H1 (cell line): ENCODE data around the gene ZSCAN29. TPM values are rescaled to one million over a fixed set of nuclear protein-coding genes. Genes with fewer than 3 reads are reported as not detected.

Source experiments
- CTCF ChIA-PET: fragments of 300-600 bp; sonication (Branson Sonifier 250); formaldehyde crosslinking; loops from one replicate; lab custom pipeline; 2021; ENCODE audit not compliant: partially characterized antibody; lab: Charles Lee
- POLR2A ChIA-PET: fragments of 300-600 bp; sonication (Branson Sonifier 250); formaldehyde crosslinking; loops from one replicate; lab custom pipeline; 2021; ENCODE audit warnings: inconsistent platforms; ENCODE audit not compliant: partially characterized antibody; lab: Charles Lee
- DNase-seq, 2 experiments: peaks; one replicate each; pipeline versions ENCODE4 v3.0.0 to v3.0.0-alpha.2; 2010 to 2022; ENCODE audit warnings: low spot score in 2 of 2, low read depth in 1 of 2, mixed read lengths in 1 of 2
- FAIRE-seq: peaks from 2 replicates; lab custom pipeline; 2011; peaks lifted over from hg19 to GRCh38; lab: Jason Lieb, UNC
- H2AFZ ChIP-seq: 2 replicates; pipeline ENCODE4 v1.8.1; 2012; ENCODE audit warnings: low read length, inconsistent platforms
- H2AK5ac ChIP-seq: 2 replicates; pipeline ENCODE4 v1.6.1; 2013; ENCODE audit warnings: low read depth, low read length
- H2BK120ac ChIP-seq: replicated peaks from 2 replicates; pipeline ENCODE3; 2013; ENCODE audit warnings: low read depth, low read length, inconsistent platforms
- H2BK12ac ChIP-seq: 2 replicates; pipeline ENCODE4 v1.6.1; 2013; ENCODE audit warnings: low read depth, low read length
- H2BK15ac ChIP-seq: 2 replicates; pipeline ENCODE4 v1.6.1; 2013; ENCODE audit warnings: low read length
- H2BK20ac ChIP-seq: 2 replicates; pipeline ENCODE4 v1.6.1; 2013; ENCODE audit warnings: low read length
- H2BK5ac ChIP-seq: 2 replicates; pipeline ENCODE4 v1.6.1; 2013; ENCODE audit warnings: low read depth, low read length
- H3K14ac ChIP-seq: 2 replicates; pipeline ENCODE4 v1.6.1; 2013; ENCODE audit warnings: inconsistent platforms; ENCODE audit not compliant: insufficient read length
- H3K18ac ChIP-seq: 2 replicates; pipeline ENCODE4 v1.6.1; 2013; ENCODE audit warnings: low read length; ENCODE audit errors: extremely low read depth
- H3K23ac ChIP-seq: 2 replicates; pipeline ENCODE4 v1.6.1; 2013; ENCODE audit warnings: inconsistent platforms; ENCODE audit not compliant: insufficient read length
- H3K23me2 ChIP-seq: 2 replicates; pipeline ENCODE4 v1.6.1; 2013; ENCODE audit warnings: low read depth, low read length
- H3K27ac ChIP-seq: 2 replicates; pipeline ENCODE4 v1.6.1; 2011; ENCODE audit warnings: low read depth, low read length, inconsistent platforms
- H3K27me3 ChIP-seq, 4 experiments: replicated peaks in 1 of 4; 1 replicate in 1 of 4; 2 replicates in 3 of 4; pipeline versions ENCODE4 v1.6.1 to v1.8.1; 2011 to 2013; ENCODE audit warnings: low read length in 3 of 4, mild to moderate bottlenecking in 3 of 4, inconsistent platforms in 2 of 4, mixed read lengths in 2 of 4, moderate library complexity in 1 of 4; ENCODE audit not compliant: control insufficient read depth in 3 of 4, insufficient read depth in 3 of 4; ENCODE audit errors: extremely low read depth in 1 of 4
- H3K36me3 ChIP-seq, 4 experiments: 2 replicates each; pipeline versions ENCODE4 v1.6.1 to v1.8.1; 2011 to 2013; ENCODE audit warnings: mild to moderate bottlenecking in 4 of 4, low read length in 3 of 4, moderate library complexity in 2 of 4, control low read depth in 1 of 4, inconsistent platforms in 1 of 4; ENCODE audit not compliant: insufficient read depth in 4 of 4, control insufficient read depth in 2 of 4
- H3K4ac ChIP-seq: replicated peaks from 2 replicates; pipeline ENCODE3; 2013; ENCODE audit warnings: low read length, low read depth, mixed read lengths, inconsistent platforms; ENCODE audit not compliant: insufficient read length
- H3K4me1 ChIP-seq, 4 experiments: replicated peaks in 1 of 4; 1 replicate in 1 of 4; 2 replicates in 3 of 4; pipeline versions ENCODE4 v1.6.1 to v1.8.1; 2011 to 2013; ENCODE audit warnings: low read length in 3 of 4, inconsistent platforms in 2 of 4, mixed read lengths in 1 of 4; ENCODE audit not compliant: insufficient read depth in 4 of 4, control insufficient read depth in 3 of 4
- H3K4me2 ChIP-seq, 2 experiments: 2 replicates each; pipeline versions ENCODE4 v1.6.1 to v1.8.1; 2011 to 2013; ENCODE audit warnings: low read depth in 2 of 2, low read length in 2 of 2, control low read depth in 1 of 2, inconsistent platforms in 1 of 2, mild to moderate bottlenecking in 1 of 2; ENCODE audit not compliant: insufficient read depth in 1 of 2
- H3K4me3 ChIP-seq, 4 experiments: fragments of 200-600, 300-600 bp in 1 of 4; sonication (generic), shearing (Covaris generic), sonication (Bioruptor Twin) in 1 of 4; 2 replicates each; pipeline versions ENCODE4 v1.5.1 to v1.8.1; 2011 to 2016; ENCODE audit warnings: low read length in 4 of 4, low read depth in 3 of 4, control low read depth in 2 of 4, inconsistent platforms in 2 of 4, mild to moderate bottlenecking in 2 of 4, mixed read lengths in 1 of 4, moderate library complexity in 1 of 4; ENCODE audit not compliant: insufficient read depth in 2 of 4; ENCODE audit errors: extremely low read depth in 1 of 4
- H3K56ac ChIP-seq: replicated peaks from 2 replicates; pipeline ENCODE3; 2013; ENCODE audit warnings: low read depth, mild to moderate bottlenecking, mixed read lengths, low read length, inconsistent platforms; ENCODE audit not compliant: insufficient read length
- H3K79me1 ChIP-seq: 2 replicates; pipeline ENCODE4 v1.6.1; 2013; ENCODE audit warnings: low read depth, low read length, control low read depth
- H3K79me2 ChIP-seq, 2 experiments: 2 replicates each; pipeline versions ENCODE4 v1.6.1 to v1.8.1; 2012 to 2013; ENCODE audit warnings: low read length in 2 of 2, mild to moderate bottlenecking in 2 of 2, inconsistent platforms in 1 of 2; ENCODE audit not compliant: insufficient read depth in 2 of 2, control insufficient read depth in 1 of 2
- H3K9ac ChIP-seq, 4 experiments: replicated peaks in 1 of 4; 1 replicate in 1 of 4; 2 replicates in 3 of 4; pipeline versions ENCODE4 v1.6.1 to v1.8.1; 2011 to 2013; ENCODE audit warnings: low read depth in 3 of 4, low read length in 3 of 4, control low read depth in 2 of 4, mild to moderate bottlenecking in 2 of 4, moderate library complexity in 2 of 4, inconsistent platforms in 1 of 4; ENCODE audit errors: extremely low read depth in 1 of 4
- H3K9me3 ChIP-seq, 2 experiments: 2 replicates each; pipeline versions ENCODE4 v1.6.1 to v1.8.1; 2012 to 2013; ENCODE audit warnings: mild to moderate bottlenecking in 2 of 2, moderate library complexity in 2 of 2, control low read depth in 1 of 2, inconsistent platforms in 1 of 2, low read depth in 1 of 2, low read length in 1 of 2, mixed read lengths in 1 of 2; ENCODE audit not compliant: insufficient read depth in 2 of 2
- H4K20me1 ChIP-seq, 2 experiments: replicated peaks in 1 of 2; 2 replicates each; pipeline versions ENCODE3 to v1.8.1; 2011 to 2013; ENCODE audit warnings: inconsistent platforms in 2 of 2, low read length in 2 of 2, mild to moderate bottlenecking in 1 of 2; ENCODE audit not compliant: insufficient read depth in 2 of 2, control insufficient read depth in 1 of 2
- H4K5ac ChIP-seq: 2 replicates; pipeline ENCODE4 v1.6.1; 2013; ENCODE audit warnings: low read length, low read depth, mixed read lengths, inconsistent platforms; ENCODE audit not compliant: insufficient read length
- H4K8ac ChIP-seq: 2 replicates; pipeline ENCODE4 v1.8.0; 2013; ENCODE audit warnings: mild to moderate bottlenecking, moderate library complexity, low read length, inconsistent platforms; ENCODE audit not compliant: insufficient read depth; ENCODE audit errors: extremely low read depth
- H4K91ac ChIP-seq: replicated peaks from 2 replicates; pipeline ENCODE3; 2013; ENCODE audit warnings: low read length, mixed read lengths, inconsistent platforms; ENCODE audit not compliant: insufficient read length
- NANOG ChIP-seq: IDR thresholded peaks from 2 replicates; pipeline ENCODE4 v1.6.1; 2011; ENCODE audit warnings: low read length, low read depth, mild to moderate bottlenecking, inconsistent platforms; ENCODE audit not compliant: insufficient read depth, poor library complexity, severe bottlenecking
- POLR2AphosphoS5 ChIP-seq: IDR thresholded peaks from 2 replicates; pipeline ENCODE4 v1.6.1; 2011; ENCODE audit warnings: low read depth, low read length
- WGBS, 2 experiments: shearing (Covaris generic) in 1 of 2; methylation state at CpG; one replicate each; pipeline versions ENCODE4 v1.1.6 to v1.1.7; 2013 to 2015; ENCODE audit warnings: low lambda C conversion rate in 2 of 2, mixed read lengths in 2 of 2, inconsistent platforms in 1 of 2, low coverage in 1 of 2, missing lambda C conversion rate in 1 of 2; ENCODE audit not compliant: insufficient replicate concordance in 2 of 2, insufficient coverage in 1 of 2, insufficient read length in 1 of 2; ENCODE audit errors: extremely low coverage in 1 of 2, missing lambda C conversion rate in 1 of 2; 5-methylcytosine and 5-hydroxymethylcytosine counted together
- polyA plus RNA-seq, 7 experiments: library from polyadenylated mRNA; depleted of rRNA in 3 of 7; stranded (reverse) in 5 of 7; unstranded in 2 of 7; fragments of >200 nt in 5 of 7; fragments of 200-250 nt in 2 of 7; gene quantifications; 1 replicate in 5 of 7; 2 replicates in 1 of 7; 4 replicates in 1 of 7; pipeline versions ENCODE4 v1.2.1 to v1.2.3, GENCODE V29; 2011 to 2013; ENCODE audit warnings: missing spikeins in 2 of 7, mixed read lengths in 2 of 7
- total RNA-seq: library from RNA; stranded (reverse); fragmentation: NEBNext Ultra II Directional; extraction: Animal tissue kit (Norgen Biotek cat#: 25700); gene quantifications from 2 replicates; pipeline ENCODE4 v1.2.1, GENCODE V29; 2021

The ZSCAN29 gene
- total and polyA plus RNA-seq, 2 of the 8 experiments (the other 6 are each of a cell fraction or from before 2014, with no cell fraction given): 6.4 to 41.3 TPM

DNA sequence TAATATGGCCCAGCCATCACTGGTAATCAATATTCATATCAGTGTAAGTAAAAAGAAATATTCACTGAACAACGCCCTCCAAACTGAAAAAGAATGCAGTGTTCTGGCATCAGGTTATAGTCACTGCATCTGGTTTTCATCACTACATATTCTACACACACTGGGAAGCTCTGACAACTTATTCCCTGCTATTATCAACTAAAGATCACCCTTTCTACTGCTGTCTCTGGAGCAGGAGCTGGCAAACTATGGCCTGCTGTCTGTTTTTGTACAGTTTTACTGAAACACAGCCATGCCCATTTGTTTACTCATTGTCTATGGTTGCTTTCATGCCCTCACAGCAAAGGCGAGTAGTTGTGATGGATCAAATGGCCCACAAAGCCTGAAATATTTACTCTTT is 35.3 kb upstream of the ZSCAN29 start:
- DNase-seq (no peak), FAIRE-seq (no peak)
- WGBS, 2 experiments: 83% methylated on average over 2 of the region's 2 CpGs; no CpG with 5 or more reads in 1 of the 2 experiments
- Histone ChIP-seq H3K4ac (no peak overlapping the region), H2AFZ (no peak overlapping the region), H4K91ac (no peak overlapping the region), H3K18ac (no peak overlapping the region), H3K79me1 (no peaks in the 10 kb centered on the region; the same call in 1 of the 2 replicates), H2BK15ac (no peak overlapping the region), H3K79me2 (no peaks in the 10 kb centered on the region), H3K56ac (no peak overlapping the region), H3K27ac (no peak overlapping the region), H3K4me3 (no peak overlapping the region), H4K20me1 (peaks cover 4% of the 10 kb centered on the region in 2 experiments), H3K14ac (no peak overlapping the region), H3K4me2 (no peak overlapping the region), H4K5ac (no peak overlapping the region), H2AK5ac (no peak overlapping the region), H3K36me3 (peaks cover 27 to 96% (median 69%) of the 10 kb centered on the region in 4 experiments), H3K23ac (no peak overlapping the region), H3K4me1 (no peaks in the 10 kb centered on the region), H3K23me2 (no peaks in the 10 kb centered on the region), H3K9ac (no peak overlapping the region), H2BK120ac (no peak overlapping the region), H2BK5ac (no peak overlapping the region), H2BK20ac (no peak overlapping the region), H3K27me3 (no peaks in the 10 kb centered on the region), H3K9me3 (no peaks in the 10 kb centered on the region), H2BK12ac (no peak overlapping the region)
- POLR2A ChIA-PET: interaction anchor here (1.3 to 2.4 kb wide), 3 partner anchors 10 to 17 kb away, joined by 3 to 7 read pairs (median 4); no protein-coding TSS in a partner anchor
- CTCF ChIA-PET: no interaction called here
- no peak for TF ChIP-seq NANOG
- TF ChIP-seq POLR2AphosphoS5: 0 out of 2 replicates have a peak, but pooled peaks have one; percentile 14
- TF ChIP-seq, all 59 proteins: peak for 1
- no peak overlapping the region for H4K8ac ChIP-seq
